HG02938 (cell line): ENCODE results near the gene DDX27.
"Not testable (repeated sequence)": the region's sequence is repeated elsewhere in the genome, so short reads cannot be mapped to it uniquely, and the experiment has no call there.

Source experiments
- ATAC-seq: cut with Tn5 transposase; IDR thresholded peaks from one replicate; pipeline ENCODE4 v1.9.1; 2021; ENCODE audit warnings: mild to moderate bottlenecking, moderate library complexity; ENCODE audit not compliant: unreplicated experiment

The DDX27 gene

GRCh38 chr20:49219091-49219923, at the start of gene DDX27:
DDX27 (plus strand) TSS chr20:49219416; CDS start chr20:49219449, 33 bp downstream.
- peak; percentile 87 for ATAC-seq

- ATAC-seq, result no peak
Observed at GRCh38 chr20:49169547-49169946, 49.7 kb upstream of the DDX27 start.

GRCh38 chr20:49170714-49171113, 48.5 kb upstream of the DDX27 start:
- no peak for ATAC-seq

GRCh38 chr20:49171909-49172308, 47.3 kb upstream of the DDX27 start:
- no peak for ATAC-seq

GRCh38 chr20:49172413-49172812, 46.8 kb upstream of the DDX27 start:
- ATAC-seq, result no peak

- no peak for ATAC-seq
Observed at GRCh38 chr20:49174183-49174582, 45.0 kb upstream of the DDX27 start.

- ATAC-seq, result no peak
Observed at GRCh38 chr20:49179368-49180277, 39.6 kb upstream of the DDX27 start.

GRCh38 chr20:49181265-49181877, 37.8 kb upstream of the DDX27 start:
- no peak for ATAC-seq

GRCh38 chr20:49183444-49183843, 35.8 kb upstream of the DDX27 start:
- no peak for ATAC-seq

- ATAC-seq, result not testable (repeated sequence)
Observed at GRCh38 chr20:49184084-49184501, 35.1 kb upstream of the DDX27 start.

GRCh38 chr20:49184691-49185070, 34.5 kb upstream of the DDX27 start:
- ATAC-seq, result no peak

- no peak for ATAC-seq
Observed at GRCh38 chr20:49185071-49185761, 34.0 kb upstream of the DDX27 start.

- ATAC-seq, result no peak
Observed at GRCh38 chr20:49186535-49187329, 32.5 kb upstream of the DDX27 start.

- ATAC-seq, result no peak
Observed at GRCh38 chr20:49187330-49187850, 31.8 kb upstream of the DDX27 start.

GRCh38 chr20:49187851-49188641, 31.2 kb upstream of the DDX27 start, which contains the start of gene STAU1:
STAU1 (minus strand) TSS chr20:49188334; CDS start chr20:49166201, 22,133 bp downstream.
- peak; percentile 78 for ATAC-seq

GRCh38 chr20:49192944-49193518, 26.2 kb upstream of the DDX27 start:
- not testable (repeated sequence) for ATAC-seq

GRCh38 chr20:49199729-49200293, 19.4 kb upstream of the DDX27 start:
- no peak for ATAC-seq

GRCh38 chr20:49203011-49203410, 16.2 kb upstream of the DDX27 start:
- ATAC-seq, result no peak
